Tibial nerve (tissue), 4 donors: Measurements from ENCODE around the gene PRPF6. TPM values are rescaled to one million over a fixed set of nuclear protein-coding genes. Genes with fewer than 3 reads are reported as not detected.

Experiments used
- DNase-seq, 2 donors: peaks; one replicate each; pipeline ENCODE4 v3.0.0-alpha.2; 2019; ENCODE audit warnings: low spot score in 2 of 2
- H3K27ac ChIP-seq, 4 donors: fragments of 200-600 bp; sonication (generic) in 3 of 4; one replicate each; pipeline ENCODE4 v1.5.1; 2017 to 2019; ENCODE audit warnings: mild to moderate bottlenecking in 1 of 4
- H3K27me3 ChIP-seq, 2 donors: fragments of 200-600 bp; sonication (generic) in 1 of 2; one replicate each; pipeline versions ENCODE4 v1.5.1 to v1.6.0; 2017 to 2019
- H3K36me3 ChIP-seq, 3 donors: fragments of 200-600 bp; sonication (generic); one replicate each; pipeline ENCODE4 v1.5.1; 2018 to 2019
- H3K4me1 ChIP-seq, 4 donors: fragments of 200-600 bp; sonication (generic) in 3 of 4; one replicate each; pipeline ENCODE4 v1.5.1; 2017 to 2019
- H3K4me3 ChIP-seq, 4 donors: fragments of 200-600 bp; sonication (generic) in 3 of 4; one replicate each; pipeline ENCODE4 v1.5.1; 2017 to 2019; ENCODE audit warnings: mild to moderate bottlenecking in 1 of 4, moderate library complexity in 1 of 4
- H3K9me3 ChIP-seq, 4 donors: fragments of 200-600 bp; sonication (generic) in 3 of 4; one replicate each; pipeline ENCODE4 v1.5.1; 2017 to 2019
- CTCF ChIP-seq, 5 experiments: fragments of 200-600 bp in 3 of 5; fragments of 450-650 bp in 2 of 5; sonication (generic) in 3 of 5; IDR thresholded peaks; one replicate each; pipeline ENCODE4 v1.5.1; 2016 to 2019; ENCODE audit warnings: antibody characterized with exemption in 5 of 5, mild to moderate bottlenecking in 3 of 5, moderate library complexity in 2 of 5
- EP300 ChIP-seq, 2 donors: sonication (generic); formaldehyde crosslinking; IDR thresholded peaks; one replicate each; pipeline ENCODE4 v1.6.1; 2017; ENCODE audit warnings: antibody characterized with exemption in 2 of 2, mild to moderate bottlenecking in 1 of 2
- POLR2A ChIP-seq, 2 donors: fragments of 450-650 bp; IDR thresholded peaks; one replicate each; pipeline ENCODE4 v1.6.1; 2017; ENCODE audit warnings: antibody characterized with exemption in 2 of 2, mild to moderate bottlenecking in 2 of 2, moderate library complexity in 2 of 2
- WGBS, 2 donors: methylation state at CpG; one replicate each; pipeline ENCODE4 v1.1.5; 2018; 5-methylcytosine and 5-hydroxymethylcytosine counted together
- total RNA-seq, 4 donors: library from RNA; depleted of rRNA; stranded (reverse); fragments of >200 nt; gene quantifications; one replicate each; pipeline ENCODE4 v1.1.0, GENCODE V29; 2016

The PRPF6 gene
- total RNA-seq, 4 donors from 2014 or later, result 70.5 to 77.0 (median 73.8) TPM

- 57 to 58% methylated on average over 12 to 14 of the region's 14 CpGs for WGBS, 2 donors
- peaks cover 0 to 75% (median 0%) of the 10 kb centered on the region in 3 donors for H3K36me3 ChIP-seq
Measured at GRCh38 chr20:64069614-64070243, 88.8 kb downstream of the PRPF6 start.

GRCh38 chr20:64070244-64070993, 89.5 kb downstream of the PRPF6 start:
- TF ChIP-seq EP300 (IDR thresholded peaks at IDR 0.05) (no peak), POLR2A (IDR thresholded peaks at IDR 0.05) (no peak)
- peaks cover 0 to 14% (median 3%) of the 10 kb centered on the region in 4 donors for H3K4me1 ChIP-seq

More at GRCh38 chr20:64069614-64070243, 88.8 kb downstream of the PRPF6 start:
- Histone ChIP-seq H3K4me3 (no peak overlapping the region), H3K9me3 (no peaks in the 10 kb centered on the region), H3K4me1 (peaks cover 0 to 21% (median 7%) of the 10 kb centered on the region in 4 donors), H3K27me3 (no peaks in the 10 kb centered on the region), H3K27ac (no peak overlapping the region)
- no peak for TF ChIP-seq POLR2A (IDR thresholded peaks at IDR 0.05)
- TF ChIP-seq CTCF (IDR thresholded peaks at IDR 0.05), result peak; percentile 40 to 60 (median 56)
- DNase-seq, result no peak

GRCh38 chr20:64071341-64072332, 90.7 kb downstream of the PRPF6 start:
- peaks cover 0 to 81% (median 0%) of the 10 kb centered on the region in 3 donors for H3K36me3 ChIP-seq
- H3K27me3 ChIP-seq, result no peaks in the 10 kb centered on the region
- DNase-seq, result no peak
- H3K9me3 ChIP-seq, result no peaks in the 10 kb centered on the region
- WGBS, 2 donors, result 82 to 86% methylated on average over 15 to 25 of the region's 30 CpGs
- peaks cover 0 to 6% (median 0%) of the 10 kb centered on the region in 4 donors for H3K4me1 ChIP-seq
- no peak overlapping the region for H3K27ac ChIP-seq
- no peak overlapping the region for H3K4me3 ChIP-seq
- TF ChIP-seq CTCF (IDR thresholded peaks at IDR 0.05) (no peak), EP300 (IDR thresholded peaks at IDR 0.05) (no peak), POLR2A (IDR thresholded peaks at IDR 0.05) (no peak)

More at GRCh38 chr20:64070244-64070993, 89.5 kb downstream of the PRPF6 start:
- Histone ChIP-seq H3K4me3 (no peak overlapping the region), H3K27ac (no peak overlapping the region), H3K27me3 (no peaks in the 10 kb centered on the region), H3K9me3 (no peaks in the 10 kb centered on the region), H3K36me3 (peaks cover 0 to 82% (median 0%) of the 10 kb centered on the region in 3 donors)
- WGBS, 2 donors, result 91 to 94% methylated on average over 21 to 27 of the region's 31 CpGs
- no peak for DNase-seq

GRCh38 chr20:64072498-64073063, 91.6 kb downstream of the PRPF6 start:
- no peak for DNase-seq
- H3K4me3 ChIP-seq, result no peak overlapping the region
- WGBS, 2 donors, result 69 to 74% methylated on average over 10 of the region's 14 CpGs
- no peaks in the 10 kb centered on the region for H3K27me3 ChIP-seq
- no peaks in the 10 kb centered on the region for H3K9me3 ChIP-seq
- H3K36me3 ChIP-seq, result peaks cover 0 to 75% (median 0%) of the 10 kb centered on the region in 3 donors
- no peak for TF ChIP-seq CTCF (IDR thresholded peaks at IDR 0.05)
- TF ChIP-seq POLR2A (IDR thresholded peaks at IDR 0.05), result no peak
- no peak for TF ChIP-seq EP300 (IDR thresholded peaks at IDR 0.05)
- H3K4me1 ChIP-seq, result peaks cover 0 to 3% (median 0%) of the 10 kb centered on the region in 4 donors
- no peak overlapping the region for H3K27ac ChIP-seq
